Stimulated activated CD8-positive, alpha-beta memory T cell treated with anti-CD3 and anti-CD28 coated beads, Interleukin-15, amount 100 ng/mL, for 4 hours (primary cell): ENCODE data around the gene MRE11.
"Not testable (repeated sequence)": the region's sequence is repeated elsewhere in the genome, so short reads cannot be mapped to it uniquely, and the experiment has no call there.

Source experiments
- DNase-seq, 2 donors: peaks; one replicate each; pipeline ENCODE4 v3.0.0-alpha.2; 2020; ENCODE audit warnings: low read depth in 2 of 2

The MRE11 gene

DNA sequence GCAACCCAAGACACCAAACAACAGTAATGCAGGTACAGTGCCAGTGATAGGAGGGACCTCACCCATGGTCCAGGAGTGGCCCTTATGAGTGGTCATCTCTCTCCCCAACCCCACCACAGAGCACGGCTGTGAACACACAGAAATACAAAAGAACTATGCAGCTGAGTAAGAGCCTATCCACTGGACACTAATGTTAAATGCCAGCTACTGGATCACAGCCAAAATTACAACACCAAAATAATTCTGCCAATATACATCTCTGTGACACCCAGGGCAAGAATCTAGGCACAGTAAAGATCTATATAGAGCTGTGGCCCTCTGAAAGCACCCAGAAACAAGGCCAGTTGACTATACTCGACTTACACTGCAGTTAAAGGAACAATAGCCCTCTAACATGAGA lies 69.6 kb downstream of the MRE11 start:
- DNase-seq, result no peak

DNA sequence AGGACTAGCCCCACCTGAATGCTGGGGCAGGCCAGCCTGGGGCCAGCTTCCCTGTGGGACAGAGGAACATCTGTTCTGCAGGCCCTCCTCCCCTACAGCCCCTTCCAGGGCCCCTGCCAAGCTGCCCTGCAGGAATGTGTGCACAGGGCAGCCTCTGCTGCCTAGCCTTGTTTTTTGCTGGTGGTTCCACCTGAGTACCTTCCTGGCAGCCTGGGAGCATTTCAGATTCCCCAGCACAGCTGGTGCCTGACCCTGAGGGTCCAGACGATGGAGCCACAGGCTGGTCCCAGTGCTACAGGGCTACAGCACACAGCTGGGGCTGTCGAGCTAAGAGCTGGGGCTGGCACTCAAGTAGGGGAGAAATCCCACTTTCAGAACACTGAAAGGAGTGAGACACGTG lies 70.1 kb downstream of the MRE11 start:
- no peak for DNase-seq

DNA sequence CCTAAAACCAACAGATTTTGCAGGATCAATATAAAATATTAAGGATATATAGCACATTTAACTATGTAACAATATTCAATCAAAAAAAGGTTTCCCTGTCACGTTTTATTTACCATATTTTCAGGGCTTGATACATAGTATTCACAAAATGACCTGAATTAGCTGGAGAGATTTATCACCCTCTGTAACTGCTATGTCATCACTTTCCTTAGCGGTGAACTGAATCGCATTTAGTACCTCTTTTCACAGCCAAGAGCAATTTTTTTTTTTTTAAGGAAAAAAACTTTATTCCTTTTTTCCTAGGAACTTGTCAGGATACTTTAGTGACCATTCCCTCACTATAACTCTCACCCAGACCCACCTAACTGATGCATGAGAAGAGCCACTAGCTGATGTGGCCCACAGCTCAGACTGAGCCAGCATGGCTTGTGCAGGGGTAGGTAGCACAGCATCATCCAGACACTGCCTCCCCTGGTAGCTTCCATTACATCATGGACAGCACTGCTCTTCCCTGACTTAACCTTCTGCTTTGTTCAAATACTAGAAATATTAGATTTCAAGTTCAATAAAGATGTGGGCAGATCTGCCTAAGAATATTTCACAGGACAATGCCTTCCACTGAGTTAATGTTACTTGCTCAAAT lies 75.4 kb downstream of the MRE11 start:
- DNase-seq, result no peak

DNA sequence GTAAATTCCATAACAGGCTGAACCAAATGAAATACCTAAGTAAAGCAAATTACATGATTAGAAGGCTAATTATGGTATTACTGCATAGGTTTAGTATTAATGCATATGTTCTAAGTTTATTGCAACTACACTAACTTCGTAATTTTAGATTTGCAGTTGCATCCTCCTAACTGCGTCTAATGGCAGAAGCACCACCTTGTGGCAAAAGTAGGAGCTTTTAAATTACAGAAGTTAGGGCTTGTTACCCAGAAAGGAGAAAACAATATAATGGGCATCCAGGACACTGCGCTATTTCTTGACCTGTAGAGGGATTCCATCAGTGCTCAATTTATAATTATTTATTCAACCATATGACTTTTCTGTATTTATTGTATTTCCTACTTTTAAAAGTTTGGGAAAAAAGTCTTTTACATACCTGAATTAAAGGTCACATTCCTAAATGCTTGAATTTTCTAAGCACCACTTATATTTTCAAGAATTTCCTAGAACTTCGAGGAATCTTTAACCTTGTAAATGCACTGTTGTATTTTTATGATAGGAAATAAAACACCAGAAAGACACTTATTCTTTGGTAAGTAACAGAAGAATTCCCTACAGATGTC lies 76.2 kb downstream of the MRE11 start:
- no peak for DNase-seq

DNA sequence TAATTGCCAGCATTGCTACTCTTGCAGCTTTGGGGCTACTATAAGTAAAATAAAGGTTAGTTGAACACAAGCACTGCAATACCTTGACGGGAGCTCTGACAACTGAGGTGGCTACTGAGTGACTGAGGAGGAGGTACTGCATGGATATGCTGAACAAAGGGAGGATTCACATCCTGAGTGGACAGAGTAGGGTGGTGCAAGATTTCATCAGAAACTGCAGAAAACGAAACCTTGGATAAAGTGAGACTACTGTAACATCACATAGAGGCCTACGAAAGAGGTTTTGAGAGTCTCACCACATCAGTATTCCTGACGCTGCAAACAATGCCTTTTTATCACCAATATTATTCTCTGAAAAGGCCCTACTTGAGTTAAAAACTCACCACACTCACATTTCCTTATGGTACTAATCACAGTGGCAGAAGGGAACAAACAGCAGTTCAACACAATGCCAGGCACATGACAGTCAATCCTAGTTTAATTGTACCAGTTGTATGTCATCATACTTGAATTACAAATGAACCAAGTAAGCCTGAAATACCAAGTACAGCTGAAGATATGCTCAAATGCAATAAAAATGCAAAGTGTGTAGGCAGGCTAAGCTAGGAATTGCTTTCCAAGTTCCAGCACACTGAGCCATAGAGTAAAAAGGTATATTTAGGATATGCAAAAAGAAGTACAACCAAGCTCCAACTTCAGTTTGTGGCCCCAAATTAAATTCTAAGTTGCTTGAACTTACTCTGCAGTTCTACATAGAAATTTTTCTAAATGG lies 88.4 kb downstream of the MRE11 start:
- no peak for DNase-seq

DNA sequence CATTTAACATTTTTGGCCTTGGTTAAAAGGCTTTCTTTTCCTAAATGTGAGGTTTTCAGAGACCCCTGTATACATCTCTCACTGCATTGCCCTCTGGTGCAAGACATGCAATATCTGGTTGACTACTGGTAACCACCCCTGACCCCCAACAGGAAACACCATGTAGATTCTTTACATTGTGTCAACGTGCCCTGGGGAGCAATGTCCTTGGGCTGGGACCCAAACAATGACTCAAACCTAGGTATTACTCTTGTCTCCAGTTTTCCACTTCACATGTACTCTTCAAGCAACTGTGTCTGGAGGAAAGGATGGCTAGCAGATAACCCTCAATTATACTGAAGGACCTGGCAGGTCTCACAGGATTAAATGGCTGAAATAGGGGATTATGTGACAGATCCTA lies 91.3 kb downstream of the MRE11 start:
- no peak for DNase-seq

DNA sequence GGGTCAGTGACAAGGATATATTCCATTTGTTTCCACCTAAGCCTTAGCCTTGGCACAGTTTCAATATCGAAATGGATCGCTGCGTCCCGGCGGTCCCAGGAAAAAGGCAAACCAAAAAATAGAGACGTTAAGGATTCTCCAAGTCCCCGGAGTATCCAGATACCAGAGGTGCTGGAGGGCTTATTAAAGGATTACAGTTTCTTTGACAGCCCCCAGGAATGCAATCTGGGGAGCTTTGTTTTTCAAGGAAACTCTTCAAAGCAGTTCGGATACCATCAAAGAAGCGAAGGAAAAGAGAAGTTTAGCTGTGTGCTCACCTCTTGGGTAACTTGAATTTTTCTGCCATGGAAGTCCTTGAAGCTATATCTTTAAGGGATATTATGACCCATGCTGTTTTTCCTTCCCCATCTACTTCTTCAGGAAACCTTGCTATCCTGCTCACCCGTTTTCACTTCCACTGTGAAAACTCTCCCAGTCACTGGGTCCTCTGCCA lies 91.8 kb downstream of the MRE11 start:
- DNase-seq, result no peak

DNA sequence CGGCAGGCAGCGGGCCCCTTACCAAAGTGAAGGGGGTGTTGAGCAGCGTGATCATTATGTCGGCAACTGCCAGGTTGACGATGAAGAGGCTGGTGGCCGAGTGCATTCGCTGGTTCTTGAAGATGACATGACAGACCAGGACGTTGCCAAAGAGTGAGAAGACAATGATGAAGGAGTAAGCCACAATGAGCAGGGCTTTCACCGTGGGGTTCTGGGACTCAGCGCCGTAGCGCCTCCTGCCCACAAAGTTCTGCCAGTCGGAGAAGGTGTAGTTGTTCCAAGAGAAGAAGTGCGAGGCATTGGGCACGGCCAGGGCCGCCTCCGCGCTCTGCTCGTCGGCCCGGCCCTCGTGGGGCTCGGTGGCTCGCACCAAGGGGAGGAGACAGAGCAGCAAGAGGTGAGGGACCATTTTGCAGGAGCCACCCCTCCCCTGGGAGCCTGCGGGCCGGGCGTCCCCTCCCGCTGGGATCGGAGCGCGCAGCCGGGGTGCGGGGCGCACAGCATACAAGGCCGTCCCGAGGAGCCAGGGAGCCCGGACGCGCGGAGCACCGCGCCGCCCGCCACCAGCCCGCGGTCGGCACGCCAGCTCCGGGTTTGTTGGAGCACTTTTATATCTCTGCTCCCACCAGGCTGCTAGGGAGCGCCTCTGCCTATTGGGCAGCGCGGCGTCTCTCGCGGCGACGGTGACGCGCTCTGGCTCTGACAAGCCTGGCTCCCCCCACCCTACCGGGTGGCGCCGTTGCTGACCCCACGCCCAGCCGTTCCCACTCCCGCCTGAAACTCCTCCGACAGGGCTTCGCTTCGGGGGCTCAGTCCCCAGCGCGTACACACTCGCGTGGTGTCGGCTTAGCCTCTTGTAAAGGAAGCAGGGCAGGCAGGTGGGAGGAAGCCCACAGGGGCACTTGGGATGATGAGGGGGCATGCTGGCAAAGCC lies 92.5 kb downstream of the MRE11 start, which contains the start of gene GPR83:
Gene GPR83, minus strand, starts transcription at position 581 of the 934 bp plus-strand sequence. Its CDS starts 172 bp downstream, at position 409.
- DNase-seq, result no peak

DNA sequence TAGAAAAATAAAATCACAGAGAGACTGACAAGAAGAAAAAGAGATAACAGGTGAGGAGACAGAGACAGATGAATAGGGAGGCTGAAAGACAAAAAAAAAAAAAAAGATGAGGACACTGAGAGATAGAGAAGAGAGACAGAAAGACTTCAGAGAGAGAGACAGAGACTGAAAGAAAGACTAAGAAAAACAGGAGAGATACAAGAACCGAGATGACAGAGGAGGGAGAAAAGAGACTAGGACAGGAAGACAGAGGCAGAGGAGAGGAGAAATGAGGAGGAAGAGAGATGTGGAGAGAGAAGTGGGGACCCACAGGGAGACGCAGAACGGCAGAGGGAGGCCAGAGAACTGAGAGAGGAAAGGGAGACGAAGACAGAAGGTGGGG lies 93.2 kb downstream of the MRE11 start:
- DNase-seq, result no peak

DNA sequence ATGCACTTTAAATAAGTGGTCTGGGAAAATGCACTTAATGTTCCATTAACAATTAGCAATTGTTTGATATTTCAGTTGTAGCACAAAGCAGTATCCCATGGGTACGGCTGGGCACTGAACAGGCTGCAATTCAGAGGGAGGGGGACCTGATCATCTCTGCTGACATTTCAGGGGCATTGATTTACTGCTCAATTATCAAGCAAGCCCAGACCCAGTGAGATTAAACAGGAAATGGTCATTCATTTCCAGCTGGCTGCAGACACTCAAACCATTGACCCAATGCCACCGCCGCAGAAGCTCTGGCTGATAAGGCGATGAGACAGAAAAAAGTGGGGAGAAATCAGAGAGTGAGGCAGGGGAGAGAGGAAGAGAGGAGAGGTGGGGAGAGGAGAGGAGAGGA lies 93.6 kb downstream of the MRE11 start:
- DNase-seq, result no peak

DNA sequence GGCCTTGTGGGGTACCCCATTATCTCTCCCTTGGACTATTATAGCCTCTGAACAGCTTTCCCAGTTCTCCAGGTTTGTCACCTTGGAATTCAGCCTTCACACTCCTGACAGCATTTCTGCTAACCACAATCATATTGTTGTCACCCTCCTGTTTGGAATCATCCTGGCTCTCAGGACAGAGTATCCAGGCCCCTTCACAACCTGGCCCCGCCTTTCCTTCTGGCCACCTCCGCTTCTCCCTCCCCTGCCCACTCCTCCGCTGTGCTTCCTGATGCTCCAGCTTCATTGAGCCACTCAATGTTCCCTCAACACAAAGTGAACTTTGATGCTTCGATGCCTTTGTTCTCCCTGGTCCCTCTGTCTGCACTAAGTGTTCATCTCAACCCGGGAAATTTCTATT lies 95.5 kb downstream of the MRE11 start:
- no peak for DNase-seq

DNA sequence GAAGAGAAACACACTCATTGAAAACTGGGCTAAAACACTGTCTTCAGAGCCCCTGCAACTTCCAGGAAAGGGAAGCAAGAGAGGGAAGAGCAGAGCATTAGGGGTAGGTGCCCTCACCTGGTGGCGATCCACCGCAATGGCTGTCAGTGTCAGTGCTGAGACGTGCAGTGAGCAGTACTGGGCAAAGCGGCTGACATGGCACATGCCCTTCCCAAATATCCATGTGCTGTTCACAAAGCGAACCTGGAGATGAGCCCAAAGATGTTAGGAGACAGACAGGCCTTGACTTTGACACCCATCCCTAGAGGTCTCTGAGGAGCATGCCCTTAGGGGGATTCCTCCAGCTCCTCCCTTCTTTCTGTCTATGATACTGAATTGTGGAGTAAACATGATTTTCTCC lies 97.4 kb downstream of the MRE11 start:
- no peak for DNase-seq

DNA sequence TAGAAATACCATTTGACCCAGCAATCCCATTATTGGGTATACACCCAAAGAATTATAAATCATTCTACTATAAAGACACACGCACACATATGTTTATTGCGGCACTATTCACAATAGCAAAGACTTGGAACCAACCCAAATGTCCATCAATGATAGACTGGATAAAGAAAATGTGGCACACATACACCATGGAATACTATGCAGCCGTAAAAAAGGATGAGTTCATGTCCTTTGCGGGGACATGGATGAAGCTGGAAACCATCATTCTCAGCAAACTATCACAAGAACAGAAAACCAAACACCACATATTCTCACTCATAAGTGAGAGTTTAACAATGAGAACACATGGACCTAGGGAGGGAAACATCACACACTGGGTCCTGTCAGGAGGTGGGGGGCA lies 101.7 kb downstream of the MRE11 start:
- not testable (repeated sequence) for DNase-seq

DNA sequence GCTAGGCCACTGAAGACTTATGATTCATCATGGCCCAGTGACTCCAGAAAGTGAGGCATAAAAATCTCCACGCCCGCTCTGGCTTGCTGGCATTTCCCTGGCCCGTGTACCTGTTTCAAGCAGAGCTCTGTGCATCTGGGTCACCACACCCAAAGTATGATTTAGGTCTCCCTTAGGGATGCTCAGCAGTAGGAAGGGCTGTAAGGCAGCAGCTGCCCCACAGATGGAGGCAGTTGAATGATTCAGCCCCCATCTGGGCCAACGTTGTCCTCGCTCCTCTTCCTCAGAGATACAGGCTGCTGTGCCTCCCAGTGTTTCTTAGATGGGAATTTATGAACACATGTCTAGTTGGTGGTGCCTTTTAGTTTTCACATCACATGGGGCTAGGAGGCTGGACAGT lies 114.0 kb downstream of the MRE11 start:
- DNase-seq, result no peak

DNA sequence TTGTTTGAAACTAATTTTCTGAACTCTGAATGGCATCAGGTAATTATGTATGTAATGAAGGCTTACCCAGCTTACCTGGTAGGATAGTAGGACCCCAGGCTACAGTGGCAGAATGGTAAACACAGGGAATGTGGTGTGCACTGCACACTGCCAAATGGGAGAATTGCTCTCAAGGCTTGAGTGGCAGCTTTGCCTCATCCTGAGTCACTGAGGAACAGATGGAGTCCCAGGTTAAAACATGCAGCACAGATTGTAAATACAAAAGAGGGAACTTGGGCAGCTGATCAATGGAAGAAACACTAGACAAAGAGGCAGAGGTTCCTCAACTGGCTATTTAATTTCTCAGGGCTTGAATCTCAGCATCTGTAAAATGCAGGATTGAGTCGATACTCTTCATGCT lies 116.8 kb downstream of the MRE11 start:
- no peak for DNase-seq

DNA sequence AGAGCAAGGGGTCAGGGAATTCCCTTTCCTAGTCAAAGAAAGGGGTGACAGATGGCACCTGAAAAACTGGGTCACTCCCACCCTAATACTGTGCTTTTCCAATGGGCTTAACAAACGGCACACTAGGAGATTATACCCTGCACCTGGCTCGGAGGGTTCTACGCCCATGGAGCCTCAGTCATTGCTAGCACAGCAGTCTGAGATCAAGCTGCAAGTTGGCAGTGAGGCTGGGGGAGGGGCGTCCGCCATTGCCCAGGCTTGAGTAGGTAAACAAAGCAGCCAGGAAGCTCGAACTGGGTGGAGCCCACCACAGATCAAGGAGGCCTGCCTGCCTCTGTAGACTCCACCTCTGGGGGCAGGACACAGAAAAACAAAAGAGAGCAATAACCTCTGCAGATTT lies 123.1 kb downstream of the MRE11 start:
- not testable (repeated sequence) for DNase-seq
